LNCAP (cell line): Measurements from ENCODE around the gene ZBTB32.

Source experiments
- CTCF ChIP-seq: fragments of 450-650 bp; IDR thresholded peaks from 2 replicates; pipeline ENCODE4 v1.5.1; 2017; ENCODE audit warnings: mild to moderate bottlenecking

Gene ZBTB32

GRCh38 chr19:35744430-35745327 lies 40.3 kb downstream of the ZBTB32 start:
- no peak; the same call in 1 of the 2 replicates for TF ChIP-seq CTCF

DNA sequence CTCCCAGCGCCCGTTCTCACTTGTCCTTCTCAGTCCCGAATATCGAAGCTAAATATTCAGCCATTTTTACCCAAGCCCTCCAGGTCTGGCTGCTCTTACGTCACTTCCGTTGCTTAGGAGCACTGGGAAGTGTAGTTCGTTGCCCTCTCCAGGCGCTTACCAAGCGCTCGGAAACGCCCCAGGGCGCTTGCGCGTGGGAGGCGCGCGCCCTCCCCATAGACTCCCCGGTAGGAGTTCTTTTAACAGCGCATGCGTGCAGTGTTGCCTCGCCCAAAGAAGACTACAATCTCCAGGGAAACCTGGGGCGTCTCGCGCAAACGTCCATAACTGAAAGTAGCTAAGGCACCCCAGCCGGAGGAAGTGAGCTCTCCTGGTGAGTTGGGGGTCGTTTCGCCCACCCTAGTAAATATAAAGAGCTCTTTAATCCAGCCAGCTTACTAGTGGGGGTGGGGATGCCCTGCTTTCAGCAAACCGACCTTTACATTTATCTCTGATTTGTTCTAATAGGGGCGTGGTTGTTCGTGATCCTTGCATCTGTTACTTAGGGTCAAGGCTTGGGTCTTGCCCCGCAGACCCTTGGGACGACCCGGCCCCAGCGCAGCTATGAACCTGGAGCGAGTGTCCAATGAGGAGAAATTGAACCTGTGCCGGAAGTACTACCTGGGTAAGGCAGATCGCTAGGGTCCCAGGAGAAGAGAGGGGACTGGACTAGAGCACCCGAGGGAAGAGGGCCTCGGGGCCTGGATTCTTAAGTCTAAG lies 41.1 kb downstream of the ZBTB32 start, which contains the start of the genes PSENEN and U2AF1L4:
Gene PSENEN, plus strand, starts transcription at position 324 of the 759 bp plus-strand sequence. Its CDS starts 280 bp downstream, at position 604.
Gene U2AF1L4, minus strand, starts transcription at position 91 of the 759 bp plus-strand sequence. Its CDS starts 27 bp downstream, at position 64.
- TF ChIP-seq CTCF: no peak

GRCh38 chr19:35746087-35746462 lies 41.7 kb downstream of the ZBTB32 start:
- no peak for TF ChIP-seq CTCF

- TF ChIP-seq CTCF: no peak
Observed at GRCh38 chr19:35746531-35746930, 42.2 kb downstream of the ZBTB32 start.

DNA sequence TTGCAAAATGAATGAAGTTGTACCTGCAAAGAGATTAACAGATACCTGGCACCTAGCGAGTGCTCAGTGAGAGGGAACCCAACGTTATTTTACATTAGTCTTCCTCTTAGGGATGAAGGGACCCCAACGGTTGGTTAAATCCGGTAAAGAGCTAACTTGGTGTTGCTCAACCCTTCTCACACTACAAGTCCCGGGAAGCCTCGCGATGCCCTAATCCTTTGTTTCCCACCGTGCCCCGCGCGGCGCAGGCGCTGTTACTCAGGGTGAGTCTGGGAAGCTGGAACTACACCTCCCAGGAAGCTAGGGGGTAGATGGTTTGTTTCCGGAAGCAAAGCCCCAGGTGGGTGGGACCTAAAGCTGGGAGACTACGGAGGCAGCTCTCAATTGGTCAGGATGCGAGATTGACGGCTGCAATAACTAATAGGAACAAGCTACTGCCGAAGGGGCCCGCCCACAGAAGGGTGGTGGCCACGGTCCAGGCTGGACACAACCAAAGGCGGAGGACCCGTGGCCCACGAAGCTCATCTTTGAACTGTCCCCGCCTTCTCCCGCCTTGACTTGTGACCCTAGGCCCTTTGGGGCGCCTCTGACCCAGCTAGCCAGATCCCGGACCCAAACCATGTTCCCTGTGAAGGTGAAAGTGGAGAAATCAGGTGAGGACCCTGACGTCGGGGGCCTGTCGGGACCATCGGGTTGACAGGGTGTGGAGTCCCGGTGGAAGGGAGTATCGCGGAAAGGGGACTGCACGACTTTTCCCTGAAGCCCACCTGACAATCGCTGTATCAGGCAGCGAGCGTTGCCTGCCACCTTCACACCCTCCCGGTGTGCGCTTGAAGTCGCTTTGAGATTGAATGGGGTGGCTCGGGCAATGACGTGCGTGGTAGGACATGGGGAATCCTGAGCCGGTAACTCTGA lies 44.0 kb downstream of the ZBTB32 start, which contains the start of gene LIN37:
Gene LIN37, plus strand, starts transcription at position 471 of the 915 bp plus-strand sequence. Its CDS starts 149 bp downstream, at position 620.
- TF ChIP-seq CTCF: no peak

GRCh38 chr19:35750167-35750566 lies 45.8 kb downstream of the ZBTB32 start:
- TF ChIP-seq CTCF: no peak
